Trophoblast cell (in vitro differentiated cells and primary cell): Measurements from ENCODE around the gene CSMD2.
"Not testable (repeated sequence)": the region's sequence is repeated elsewhere in the genome, so short reads cannot be mapped to it uniquely, and the experiment has no call there.

Experiments
- DNase-seq, 2 donors: peaks; one replicate each; pipeline ENCODE4 v3.0.0-alpha.2; 2016
- H2AFZ ChIP-seq: 2 replicates; pipeline ENCODE4 v1.6.1; 2013; ENCODE audit warnings: low read length, moderate library complexity, mild to moderate bottlenecking; ENCODE audit not compliant: insufficient read depth, poor library complexity
- H2AK5ac ChIP-seq: 2 replicates; pipeline ENCODE4 v1.6.1; 2013; ENCODE audit warnings: mild to moderate bottlenecking, low read length
- H2BK120ac ChIP-seq: 2 replicates; pipeline ENCODE4 v1.6.1; 2013; ENCODE audit warnings: low read length, mild to moderate bottlenecking, moderate library complexity; ENCODE audit not compliant: insufficient read depth, poor library complexity
- H2BK12ac ChIP-seq: 2 replicates; pipeline ENCODE4 v1.6.1; 2013; ENCODE audit warnings: mild to moderate bottlenecking, low read length, moderate library complexity
- H2BK5ac ChIP-seq: 2 replicates; pipeline ENCODE4 v1.6.1; 2013; ENCODE audit warnings: low read length, low read depth, moderate library complexity, mild to moderate bottlenecking; ENCODE audit not compliant: poor library complexity
- H3K14ac ChIP-seq: 2 replicates; pipeline ENCODE4 v1.6.1; 2013; ENCODE audit warnings: mild to moderate bottlenecking, low read length
- H3K18ac ChIP-seq: 2 replicates; pipeline ENCODE4 v1.6.1; 2013; ENCODE audit warnings: mild to moderate bottlenecking, low read length
- H3K23ac ChIP-seq: 2 replicates; pipeline ENCODE4 v1.6.1; 2013; ENCODE audit warnings: low read length
- H3K27ac ChIP-seq: 2 replicates; pipeline ENCODE4 v1.5.1; 2013; ENCODE audit warnings: low read depth, mild to moderate bottlenecking, inconsistent platforms, low read length, moderate library complexity
- H3K27me3 ChIP-seq: 2 replicates; pipeline ENCODE4 v1.6.1; 2013; ENCODE audit warnings: inconsistent platforms, mild to moderate bottlenecking, low read length, moderate library complexity; ENCODE audit not compliant: insufficient read depth
- H3K36me3 ChIP-seq, 2 experiments: 1 replicate in 1 of 2; 2 replicates in 1 of 2; pipeline ENCODE4 v1.6.1; 2013; ENCODE audit warnings: low read length in 2 of 2, mild to moderate bottlenecking in 2 of 2, moderate library complexity in 1 of 2; ENCODE audit not compliant: insufficient read depth in 2 of 2, control insufficient read depth in 1 of 2
- H3K4ac ChIP-seq: 2 replicates; pipeline ENCODE4 v1.6.1; 2013; ENCODE audit warnings: low read depth, mild to moderate bottlenecking, low read length, moderate library complexity
- H3K4me1 ChIP-seq, 2 experiments: 1 replicate in 1 of 2; 2 replicates in 1 of 2; pipeline ENCODE4 v1.6.1; 2013; ENCODE audit warnings: low read length in 2 of 2, mild to moderate bottlenecking in 2 of 2, moderate library complexity in 1 of 2; ENCODE audit not compliant: insufficient read depth in 2 of 2, control insufficient read depth in 1 of 2
- H3K4me2 ChIP-seq: 2 replicates; pipeline ENCODE4 v1.6.1; 2013; ENCODE audit warnings: inconsistent platforms, mild to moderate bottlenecking, low read length, moderate library complexity
- H3K4me3 ChIP-seq: 2 replicates; pipeline ENCODE4 v1.5.1; 2013; ENCODE audit warnings: mild to moderate bottlenecking, low read depth, low read length, inconsistent platforms
- H3K79me1 ChIP-seq: one replicate; pipeline ENCODE4 v1.6.1; 2013; ENCODE audit warnings: low read length
- H3K79me2 ChIP-seq: 2 replicates; pipeline ENCODE4 v1.6.1; 2013; ENCODE audit warnings: low read length, mild to moderate bottlenecking; ENCODE audit not compliant: control insufficient read depth, insufficient read depth, poor library complexity
- H3K9ac ChIP-seq: 2 replicates; pipeline ENCODE4 v1.6.1; 2013; ENCODE audit warnings: mild to moderate bottlenecking, low read length
- H3K9me3 ChIP-seq: 2 replicates; pipeline ENCODE4 v1.6.1; 2013; ENCODE audit warnings: low read depth, mild to moderate bottlenecking, control low read depth, inconsistent platforms, low read length; ENCODE audit not compliant: insufficient read depth
- H4K12ac ChIP-seq: 2 replicates; pipeline ENCODE4 v1.6.1; 2013; ENCODE audit warnings: low read depth, mild to moderate bottlenecking, low read length, moderate library complexity
- H4K8ac ChIP-seq: 2 replicates; pipeline ENCODE4 v1.6.1; 2013; ENCODE audit warnings: low read depth, mild to moderate bottlenecking, low read length, moderate library complexity
- H4K91ac ChIP-seq: one replicate; pipeline ENCODE4 v1.6.1; 2013; ENCODE audit warnings: low read depth, mild to moderate bottlenecking, low read length, moderate library complexity
- WGBS: extraction: QIAGEN DNeasy Blood & Tissue Kit; methylation state at CpG from one replicate; pipeline ENCODE4 v1.1.7; 2013; ENCODE audit warnings: missing lambda C conversion rate; ENCODE audit not compliant: insufficient read length, insufficient coverage; ENCODE audit errors: extremely low coverage; 5-methylcytosine and 5-hydroxymethylcytosine counted together

CSMD2 gene

GRCh38 chr1:33512226-33513011 lies 652.6 kb downstream of the CSMD2 start:
- no peak overlapping the region for H2AFZ ChIP-seq
- H3K18ac ChIP-seq, result no peak overlapping the region
- no peak overlapping the region for H2BK12ac ChIP-seq
- no peak overlapping the region for H3K4ac ChIP-seq
- no peak overlapping the region for H3K23ac ChIP-seq
- no peak overlapping the region for H4K12ac ChIP-seq
- H3K27me3 ChIP-seq, result no peaks in the 10 kb centered on the region
- no peak for DNase-seq
- no peak overlapping the region for H2AK5ac ChIP-seq
- H2BK5ac ChIP-seq, result no peak overlapping the region
- H3K9ac ChIP-seq, result no peak overlapping the region
- no peak overlapping the region for H4K8ac ChIP-seq
- H3K79me1 ChIP-seq, result no peaks in the 10 kb centered on the region
- H3K4me1 ChIP-seq, result no peaks in the 10 kb centered on the region
- H3K14ac ChIP-seq, result no peak overlapping the region
- H3K9me3 ChIP-seq, result peaks cover 2% of the 10 kb centered on the region
- H3K79me2 ChIP-seq, result no peaks in the 10 kb centered on the region
- no peak overlapping the region for H3K4me3 ChIP-seq
- WGBS, result no CpG with 5 or more reads among the region's 6 CpGs
- no peak overlapping the region for H2BK120ac ChIP-seq
- no peaks in the 10 kb centered on the region for H3K36me3 ChIP-seq
- no peak overlapping the region for H4K91ac ChIP-seq
- H3K27ac ChIP-seq, result no peak overlapping the region
- H3K4me2 ChIP-seq, result no peak overlapping the region

GRCh38 chr1:33509276-33509675 lies 655.8 kb downstream of the CSMD2 start:
- H3K27me3 ChIP-seq, H3K18ac ChIP-seq, DNase-seq, H2AK5ac ChIP-seq, H2AFZ ChIP-seq, H3K79me1 ChIP-seq, H4K8ac ChIP-seq, H4K12ac ChIP-seq, H3K4me2 ChIP-seq, H3K4me1 ChIP-seq, H2BK120ac ChIP-seq, H3K9ac ChIP-seq, H3K4me3 ChIP-seq, H4K91ac ChIP-seq, H2BK12ac ChIP-seq, H3K14ac ChIP-seq, H3K27ac ChIP-seq, H3K9me3 ChIP-seq, H2BK5ac ChIP-seq, H3K4ac ChIP-seq, H3K23ac ChIP-seq, H3K79me2 ChIP-seq, H3K36me3 ChIP-seq: not testable (repeated sequence)
- no CpG with 5 or more reads among the region's 24 CpGs for WGBS

GRCh38 chr1:33508151-33508550 lies 656.9 kb downstream of the CSMD2 start:
- Histone ChIP-seq H3K79me2 (no peaks in the 10 kb centered on the region), H4K91ac (no peak overlapping the region), H2BK120ac (no peak overlapping the region), H3K36me3 (no peaks in the 10 kb centered on the region), H3K14ac (no peak overlapping the region), H3K27ac (no peak overlapping the region), H3K23ac (no peak overlapping the region), H2AK5ac (no peak overlapping the region), H2AFZ (no peak overlapping the region), H4K12ac (no peak overlapping the region), H3K4me1 (peaks cover under 1 to 1% of the 10 kb centered on the region in 2 experiments), H2BK5ac (no peak overlapping the region), H3K79me1 (no peaks in the 10 kb centered on the region), H3K27me3 (no peaks in the 10 kb centered on the region), H3K9me3 (no peaks in the 10 kb centered on the region), H3K4me2 (no peak overlapping the region), H3K9ac (no peak overlapping the region), H3K4ac (no peak overlapping the region), H4K8ac (no peak overlapping the region), H2BK12ac (no peak overlapping the region), H3K18ac (no peak overlapping the region), H3K4me3 (no peak overlapping the region)
- DNase-seq, result no peak
- WGBS, result no CpG with 5 or more reads among the region's 1 CpG

- Histone ChIP-seq H2BK120ac (no peak overlapping the region), H2BK12ac (no peak overlapping the region), H2AFZ (no peak overlapping the region), H3K4ac (no peak overlapping the region), H3K79me2 (no peaks in the 10 kb centered on the region), H3K14ac (no peak overlapping the region), H3K23ac (no peak overlapping the region), H3K9me3 (no peaks in the 10 kb centered on the region), H4K91ac (no peak overlapping the region), H3K18ac (no peak overlapping the region), H2AK5ac (no peak overlapping the region), H3K9ac (no peak overlapping the region), H3K36me3 (no peaks in the 10 kb centered on the region), H3K27me3 (no peaks in the 10 kb centered on the region), H3K79me1 (no peaks in the 10 kb centered on the region), H4K8ac (no peak overlapping the region), H3K27ac (no peak overlapping the region), H3K4me3 (no peak overlapping the region), H4K12ac (no peak overlapping the region), H2BK5ac (no peak overlapping the region), H3K4me2 (no peak overlapping the region), H3K4me1 (peaks cover 4% of the 10 kb centered on the region in 2 experiments)
- no CpG with 5 or more reads among the region's 3 CpGs for WGBS
- no peak for DNase-seq
Observed at GRCh38 chr1:33507661-33508060, 657.4 kb downstream of the CSMD2 start.
